Activated gamma-delta T cell treated with anti-CD3 and anti-CD28 coated beads, Interleukin-2, amount 50 U/mL, for 16 hours (primary cell): Measurements from ENCODE around the gene RNU1-4.
"Not testable (repeated sequence)": the region's sequence is repeated elsewhere in the genome, so short reads cannot be mapped to it uniquely, and the experiment has no call there.

ENCODE experiments used
- DNase-seq: peaks from one replicate; pipeline ENCODE4 v3.0.0-alpha.2; 2020; ENCODE audit warnings: low read depth

The RNU1-4 gene

DNA sequence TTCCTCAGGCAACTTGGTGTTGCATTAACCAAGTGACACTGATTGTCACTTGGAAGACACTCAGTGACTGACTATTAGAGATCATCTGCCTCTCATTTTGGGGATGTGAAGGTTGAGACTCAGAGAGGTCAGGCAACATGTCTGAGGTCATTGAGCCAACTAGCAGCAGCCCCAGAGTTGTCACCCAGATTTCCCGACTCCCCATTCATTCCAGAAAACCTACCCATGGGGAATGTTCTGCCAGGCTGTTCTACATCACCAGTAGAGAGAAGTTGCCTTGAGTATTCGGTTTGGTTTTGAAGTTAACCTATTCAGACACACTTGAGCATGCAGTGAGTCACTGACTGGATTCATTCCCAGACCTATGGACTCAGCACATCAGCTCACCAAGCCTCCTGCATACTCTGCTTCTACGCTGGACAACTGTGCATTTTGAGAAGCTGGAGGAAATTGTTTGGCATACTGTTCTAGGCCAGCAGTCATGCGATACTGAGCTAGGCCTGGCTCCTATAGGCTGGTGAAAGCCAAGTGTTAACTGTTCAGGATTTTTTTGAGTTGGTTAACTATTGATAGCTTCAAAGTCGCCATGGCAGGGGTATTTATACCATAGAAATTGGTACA lies 29.9 kb downstream of the RNU1-4 start:
- not testable (repeated sequence) for DNase-seq

DNA sequence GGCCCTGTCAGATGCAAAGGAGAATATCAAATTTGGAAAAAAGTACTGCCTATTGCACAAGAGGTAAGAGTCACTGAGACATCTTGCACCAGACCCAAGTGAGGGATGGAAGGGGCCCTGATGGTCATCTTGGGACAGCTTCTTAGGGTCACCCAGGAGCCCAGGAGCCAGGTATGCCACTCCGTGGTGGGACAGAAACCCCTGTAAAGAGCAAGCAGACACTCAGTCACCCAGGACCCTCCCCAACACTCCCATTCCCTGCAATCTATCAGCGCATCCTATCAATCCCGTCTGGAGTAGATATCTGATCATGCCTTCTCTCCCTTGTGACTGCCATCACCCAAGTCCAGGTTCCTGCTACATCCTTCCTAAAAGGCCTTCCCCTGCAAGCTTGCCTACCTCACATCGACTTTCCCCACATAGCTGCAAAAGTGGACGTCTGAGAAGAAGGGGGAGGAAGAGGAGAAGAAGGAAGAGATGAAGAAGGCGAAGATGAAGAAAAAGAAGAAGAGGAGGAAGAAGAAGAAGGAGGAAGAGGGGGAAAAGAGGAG lies 30.7 kb downstream of the RNU1-4 start:
- DNase-seq = not testable (repeated sequence)

DNA sequence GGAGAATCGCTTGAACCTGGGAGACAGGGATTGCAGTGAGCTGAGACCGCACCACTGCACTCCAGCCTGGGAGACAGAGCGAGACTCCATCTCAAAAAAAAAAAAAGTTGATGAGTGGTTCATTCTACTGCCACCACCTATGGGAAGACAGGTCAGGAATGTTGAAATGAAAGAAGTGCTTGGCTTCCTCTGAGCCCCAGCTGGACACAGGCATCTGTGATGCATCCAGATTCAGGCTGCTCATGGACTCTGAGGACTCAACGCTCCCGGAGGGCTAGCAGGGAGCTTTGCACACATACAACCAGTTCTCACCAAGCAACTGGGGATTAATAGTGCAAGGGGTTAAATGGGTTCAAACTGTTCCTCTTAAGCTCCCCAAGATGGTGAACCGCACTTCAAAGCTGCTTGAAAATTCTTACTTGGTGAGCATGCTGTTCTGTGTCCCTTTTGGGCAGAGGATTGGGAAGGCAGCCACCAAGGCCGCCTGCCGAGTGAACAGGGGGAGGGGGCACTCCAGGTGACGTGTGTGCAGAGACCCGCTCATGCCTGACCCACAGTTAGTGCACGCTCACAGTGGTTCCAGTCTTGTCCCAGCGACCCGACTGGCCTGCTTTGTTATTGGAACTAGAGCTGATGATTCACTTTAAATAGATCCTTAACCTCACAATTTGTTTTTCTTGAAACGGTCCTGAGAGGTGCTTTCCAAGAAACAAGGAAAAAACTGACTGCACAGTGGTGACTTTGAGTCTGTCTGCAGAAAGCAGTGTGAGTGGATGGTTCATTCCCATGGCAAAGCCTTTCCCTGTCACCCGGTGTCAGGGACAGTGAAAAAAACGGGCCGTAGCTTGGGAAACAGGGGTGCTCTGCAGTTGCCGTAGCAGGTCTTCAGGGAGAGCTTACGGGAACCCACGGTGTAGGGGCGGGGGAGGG lies 32.2 kb downstream of the RNU1-4 start:
- DNase-seq = not testable (repeated sequence)

DNA sequence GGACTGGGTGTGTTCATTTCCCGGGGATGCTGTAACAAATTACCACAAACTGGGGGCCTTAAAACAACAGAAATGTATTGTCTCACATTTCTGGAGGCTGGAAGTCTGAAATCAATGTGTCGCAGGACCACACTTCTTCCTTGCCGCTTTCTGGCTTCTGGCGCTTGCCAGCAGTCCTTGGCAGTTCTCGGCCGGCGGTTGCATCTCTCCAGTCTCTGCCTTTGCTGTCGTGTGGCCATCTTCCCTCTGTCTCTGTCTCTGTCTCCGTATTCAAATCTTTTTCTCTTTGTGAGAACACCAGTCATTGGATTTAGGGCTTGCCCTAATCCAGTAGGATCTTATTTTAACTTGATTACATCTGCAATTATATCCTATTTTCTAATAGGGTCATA lies 32.9 kb downstream of the RNU1-4 start:
- DNase-seq = not testable (repeated sequence)

DNA sequence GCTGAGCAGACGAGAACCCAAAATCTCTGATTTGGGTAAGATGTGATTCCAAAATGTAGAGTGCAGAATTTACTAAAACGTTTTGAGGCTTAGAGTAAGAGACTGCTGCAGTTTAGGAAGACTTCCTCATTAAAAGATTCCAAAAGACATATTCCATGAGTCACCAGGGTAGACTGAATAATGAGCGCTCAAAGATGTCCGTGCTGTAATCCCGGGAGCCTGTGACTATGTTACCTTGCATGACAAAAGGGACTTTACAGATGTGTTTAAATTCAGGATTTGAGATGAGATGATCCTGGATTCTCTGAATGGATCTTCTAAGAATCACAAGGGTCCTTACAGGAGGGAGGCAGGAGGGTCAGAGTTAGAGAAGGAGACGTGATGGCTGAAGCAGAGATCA lies 33.4 kb downstream of the RNU1-4 start:
- DNase-seq = not testable (repeated sequence)

DNA sequence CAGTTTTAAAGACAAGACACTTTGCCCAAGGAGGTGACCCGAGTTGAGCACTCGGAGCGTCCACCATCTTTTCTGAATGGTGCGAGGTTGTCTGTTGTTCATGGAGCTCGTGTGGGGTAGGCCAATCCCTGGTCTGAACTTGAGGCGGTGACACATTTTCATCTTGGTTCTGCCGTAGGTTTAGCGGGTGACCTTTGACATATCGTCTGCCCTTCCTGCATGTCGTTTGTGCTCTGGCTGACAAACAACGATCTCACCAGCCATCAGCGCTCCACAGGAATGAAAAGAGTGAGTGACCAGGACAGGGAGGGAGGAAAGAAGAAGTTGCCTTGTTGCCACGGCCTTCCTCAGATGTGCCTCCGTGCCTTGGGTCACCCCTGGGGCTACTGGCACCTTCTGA lies 34.5 kb downstream of the RNU1-4 start:
- not testable (repeated sequence) for DNase-seq

DNA sequence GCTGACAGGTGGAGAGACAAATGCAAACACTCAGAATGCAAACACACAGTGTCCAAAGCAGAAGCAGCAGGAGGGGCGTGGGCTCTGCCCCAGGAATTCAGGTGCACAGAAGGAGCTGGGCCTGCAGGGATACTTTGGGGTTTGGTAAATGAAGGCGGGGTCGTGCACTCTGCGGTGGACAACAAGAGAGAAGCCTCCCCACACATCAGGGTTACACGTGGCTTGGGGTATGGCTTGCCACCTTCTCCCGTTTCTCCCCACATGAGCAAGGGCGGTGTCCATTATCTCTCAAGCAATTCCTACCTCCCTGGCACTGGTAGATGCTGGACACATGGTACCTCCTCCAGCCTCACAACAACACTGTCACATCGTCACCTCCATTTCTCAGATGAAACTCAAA lies 35.0 kb downstream of the RNU1-4 start:
- DNase-seq = not testable (repeated sequence)

DNA sequence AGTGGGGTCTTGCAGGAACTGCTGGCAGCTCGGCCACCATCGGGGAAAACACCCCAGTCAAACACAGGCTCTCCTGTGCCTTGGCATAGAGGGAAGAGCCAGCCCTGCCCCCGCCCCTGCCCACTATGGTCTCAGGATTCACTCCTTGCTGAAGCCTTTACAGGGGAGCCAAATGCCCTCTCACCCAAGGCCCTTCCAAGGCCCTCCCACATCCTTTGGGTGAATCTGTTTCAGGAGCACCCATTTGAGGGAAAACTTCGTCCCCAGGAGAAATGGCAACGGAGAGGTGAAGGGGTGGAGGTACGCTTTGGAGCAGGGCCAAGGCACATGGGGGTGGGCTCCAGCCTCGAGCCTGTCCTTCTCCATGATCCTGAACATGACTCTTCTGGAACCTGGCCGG lies 35.9 kb downstream of the RNU1-4 start:
- DNase-seq = not testable (repeated sequence)

DNA sequence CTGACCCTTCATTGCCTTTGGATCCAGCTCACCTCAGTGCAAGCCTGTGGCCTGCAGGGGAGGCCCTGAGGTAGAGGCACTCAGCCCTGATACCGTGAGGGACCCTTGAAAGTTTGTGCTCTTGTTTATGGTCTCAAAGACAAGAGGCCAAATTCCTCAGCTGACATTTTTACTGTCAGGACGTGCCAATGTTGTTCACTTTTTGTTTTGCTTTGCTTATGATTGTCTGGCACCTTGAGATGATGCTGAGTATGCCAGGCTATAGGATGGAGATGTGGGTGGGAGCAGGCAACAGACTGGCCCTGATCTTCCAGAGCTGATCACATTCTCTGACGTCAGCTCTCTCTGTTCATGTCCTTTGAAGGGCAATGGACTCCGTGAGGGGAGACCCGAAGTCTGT lies 36.5 kb downstream of the RNU1-4 start:
- DNase-seq = not testable (repeated sequence)

DNA sequence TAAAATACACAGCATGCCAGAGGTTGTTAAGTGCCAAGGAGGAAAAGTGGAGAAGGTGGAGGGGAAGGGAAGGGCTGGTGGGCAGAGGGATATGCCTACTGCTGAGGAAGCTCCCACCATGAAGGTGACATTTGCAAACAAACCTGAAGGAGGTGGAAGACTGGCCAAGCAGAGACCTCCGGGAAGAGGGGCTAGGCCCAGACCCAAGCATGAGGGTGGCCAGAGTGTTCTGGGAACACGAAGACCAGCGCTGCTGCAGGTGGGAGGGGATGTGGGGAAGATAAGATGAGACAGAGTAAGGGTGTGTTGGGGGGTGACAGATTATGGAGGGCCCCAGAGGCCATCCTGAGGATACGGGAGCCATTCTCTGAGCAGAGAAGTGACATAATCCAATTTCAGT lies 37.5 kb downstream of the RNU1-4 start:
- DNase-seq = not testable (repeated sequence)

DNA sequence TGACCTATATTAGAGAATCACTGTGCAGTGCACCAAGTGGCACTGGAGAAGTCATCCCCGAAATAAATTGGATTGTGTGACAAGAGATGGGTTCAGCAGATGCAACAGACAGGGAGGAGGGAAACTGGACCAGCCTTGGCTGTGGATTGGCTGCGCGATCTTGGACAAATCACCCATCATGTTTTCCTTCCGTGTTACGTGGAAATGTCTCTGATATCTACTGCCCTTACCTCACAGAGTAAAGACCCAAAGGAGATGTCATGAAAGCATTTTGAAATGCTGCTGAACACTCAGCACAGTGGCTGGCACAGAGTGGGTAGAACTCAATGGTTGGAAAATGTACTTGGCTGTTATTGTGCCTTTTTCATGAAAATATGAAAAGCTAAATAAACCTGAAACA lies 39.2 kb downstream of the RNU1-4 start:
- not testable (repeated sequence) for DNase-seq

DNA sequence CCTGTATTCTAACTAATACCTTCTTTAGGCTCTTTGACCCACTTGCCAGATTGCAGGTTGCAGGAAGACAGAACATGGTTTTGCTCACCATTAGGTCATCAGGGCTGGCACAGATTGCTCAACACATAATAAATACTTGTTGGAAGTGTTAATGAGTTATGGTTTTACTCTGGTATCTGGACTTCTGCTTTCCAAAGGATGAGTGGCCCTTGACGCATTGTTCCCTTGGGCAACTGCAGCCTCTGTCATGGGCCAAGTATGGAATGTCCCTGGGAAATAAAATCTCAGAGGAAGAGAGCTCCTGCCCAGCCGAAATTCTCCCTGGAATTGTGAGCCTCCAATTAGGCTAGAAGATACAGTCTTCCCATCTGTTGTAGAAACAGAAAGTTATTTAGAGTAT lies 40.7 kb downstream of the RNU1-4 start:
- not testable (repeated sequence) for DNase-seq

DNA sequence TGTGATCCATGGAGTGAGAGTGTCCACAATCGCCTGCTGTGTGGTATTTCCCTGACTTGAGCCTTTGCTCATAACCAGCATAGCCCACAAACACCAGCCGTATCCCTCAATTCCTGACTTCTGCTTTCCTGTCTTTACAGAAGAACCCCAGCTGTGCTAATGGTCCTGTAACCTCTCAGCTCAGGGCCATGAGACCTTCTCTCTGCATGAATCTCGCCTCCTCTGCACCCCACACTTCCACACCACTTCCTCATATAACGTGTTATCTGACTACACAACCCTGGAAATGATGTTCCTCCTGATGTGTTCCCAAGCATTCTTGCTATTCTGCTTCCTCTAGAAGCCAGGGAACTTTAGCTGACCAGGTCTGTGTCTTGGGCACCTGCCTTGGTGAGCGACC lies 41.3 kb downstream of the RNU1-4 start:
- not testable (repeated sequence) for DNase-seq

DNA sequence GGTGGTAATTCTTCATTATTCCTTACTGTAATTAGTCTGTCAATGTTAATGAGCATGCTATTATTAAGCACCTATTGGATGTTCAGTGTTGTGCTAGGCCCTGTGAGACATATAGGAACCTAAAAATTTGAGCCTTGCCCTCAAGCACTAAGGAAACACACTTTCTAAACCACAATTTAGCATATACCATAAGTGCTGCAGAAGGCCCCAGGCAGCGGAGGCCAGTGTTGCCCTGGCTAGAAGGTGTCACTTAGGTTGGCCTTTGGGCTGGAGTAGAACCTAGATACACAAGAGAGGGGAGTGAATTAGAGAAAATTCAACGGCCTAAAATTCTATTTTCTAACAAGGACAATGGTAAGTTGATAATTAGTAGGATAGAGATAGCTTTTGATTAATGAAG lies 44.6 kb downstream of the RNU1-4 start:
- DNase-seq = not testable (repeated sequence)

DNA sequence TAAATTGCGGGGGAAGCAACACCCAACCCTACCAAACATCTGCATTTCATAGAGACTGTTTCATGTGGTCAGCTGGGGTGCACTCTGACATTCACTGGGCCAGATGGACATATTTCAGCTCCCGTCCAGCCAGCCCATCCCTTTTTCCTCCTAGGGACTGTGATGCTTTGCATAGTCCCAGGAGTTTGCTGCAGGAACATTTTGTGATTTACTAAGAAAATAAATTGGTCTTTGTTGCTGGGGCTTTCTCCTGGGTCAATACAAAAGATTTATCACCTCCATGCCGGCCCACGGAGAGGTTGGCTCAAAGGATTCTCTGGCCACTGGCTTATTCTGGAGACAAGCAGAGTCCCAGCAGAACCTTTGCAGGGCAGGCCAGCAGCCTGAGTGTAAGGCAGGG lies 46.0 kb downstream of the RNU1-4 start:
- not testable (repeated sequence) for DNase-seq

DNA sequence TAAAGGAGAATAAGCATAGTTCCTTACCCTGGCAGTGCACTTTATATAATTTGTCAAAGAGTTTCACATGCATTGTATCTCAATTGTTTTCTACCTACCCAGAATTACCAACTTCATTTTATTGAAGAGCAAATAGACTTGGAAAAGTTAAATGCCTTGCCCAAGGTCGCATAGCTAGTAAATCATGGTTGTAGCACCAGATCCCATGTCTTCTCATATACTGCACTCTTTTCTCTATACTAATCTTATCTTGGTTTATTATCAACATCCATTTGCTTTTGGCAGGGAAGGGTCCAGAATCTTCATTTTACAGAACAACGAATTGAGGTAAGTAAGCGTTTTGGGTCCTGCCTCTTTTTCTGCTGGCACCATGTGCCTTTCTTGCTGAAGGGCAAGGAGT lies 46.9 kb downstream of the RNU1-4 start:
- DNase-seq = not testable (repeated sequence)

DNA sequence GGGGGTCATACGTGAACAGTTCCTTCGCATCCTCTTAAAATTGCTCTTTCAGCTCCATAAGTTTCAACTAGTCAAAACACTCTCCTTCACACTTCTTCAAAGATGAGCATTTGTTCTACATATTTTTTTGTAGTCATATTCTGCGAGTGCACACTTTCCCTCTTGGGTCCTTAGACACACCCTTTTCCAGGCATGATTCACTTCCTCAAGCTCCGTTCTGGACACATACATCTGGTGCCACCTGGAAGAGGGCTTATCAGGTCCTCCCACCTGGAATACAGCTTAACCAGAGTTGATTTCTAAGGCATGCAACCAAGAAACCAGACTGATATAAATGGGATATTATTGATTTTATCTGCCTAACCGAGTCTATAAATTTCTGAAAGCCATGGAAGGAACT lies 47.4 kb downstream of the RNU1-4 start:
- DNase-seq = not testable (repeated sequence)
